Measurements from ENCODE around the gene NTN1.

The NTN1 gene

GRCh38 chr17:9209347-9209746 lies 188.0 kb downstream of the NTN1 start:
- Histone ChIP-seq H2AFZ (ENCODE audit: low read length) (no peak overlapping the region), H4K20me1 (ENCODE audit: insufficient read depth, low read length) (no peaks in the 10 kb centered on the region), H3K36me3 (ENCODE audit: insufficient read depth, low read length) (no peaks in the 10 kb centered on the region), H3F3A (ENCODE audit: insufficient read depth, low read length) (no peaks in the 10 kb centered on the region), H3K9me2 (ENCODE audit: low read depth, low read length) (no peaks in the 10 kb centered on the region), H3K4me2 (ENCODE audit: low read length) (no peak overlapping the region), H3K9me3 (ENCODE audit: low read length) (no peaks in the 10 kb centered on the region), H3K9ac (ENCODE audit: low read length) (no peak overlapping the region), H3K4me1 (ENCODE audit: insufficient read depth, low read length, severe bottlenecking) (no peaks in the 10 kb centered on the region), H3K27ac (ENCODE audit: low read depth, low read length, poor library complexity, severe bottlenecking) (no peak overlapping the region), H3K4me3 (ENCODE audit: low read depth, low read length, poor library complexity, severe bottlenecking) (no peak overlapping the region), H3K27me3 (ENCODE audit: insufficient read depth, low read length) (0 out of 2 replicates have a peak, but pooled peaks cover 4% of the 10 kb centered on the region), H3K79me2 (ENCODE audit: insufficient read depth, low read length) (no peaks in the 10 kb centered on the region)
- TF ChIP-seq EZH2 (IDR thresholded peaks at IDR 0.05; ENCODE audit: borderline replicate concordance, low read length), result no peak
- TF ChIP-seq, protein P1, sequence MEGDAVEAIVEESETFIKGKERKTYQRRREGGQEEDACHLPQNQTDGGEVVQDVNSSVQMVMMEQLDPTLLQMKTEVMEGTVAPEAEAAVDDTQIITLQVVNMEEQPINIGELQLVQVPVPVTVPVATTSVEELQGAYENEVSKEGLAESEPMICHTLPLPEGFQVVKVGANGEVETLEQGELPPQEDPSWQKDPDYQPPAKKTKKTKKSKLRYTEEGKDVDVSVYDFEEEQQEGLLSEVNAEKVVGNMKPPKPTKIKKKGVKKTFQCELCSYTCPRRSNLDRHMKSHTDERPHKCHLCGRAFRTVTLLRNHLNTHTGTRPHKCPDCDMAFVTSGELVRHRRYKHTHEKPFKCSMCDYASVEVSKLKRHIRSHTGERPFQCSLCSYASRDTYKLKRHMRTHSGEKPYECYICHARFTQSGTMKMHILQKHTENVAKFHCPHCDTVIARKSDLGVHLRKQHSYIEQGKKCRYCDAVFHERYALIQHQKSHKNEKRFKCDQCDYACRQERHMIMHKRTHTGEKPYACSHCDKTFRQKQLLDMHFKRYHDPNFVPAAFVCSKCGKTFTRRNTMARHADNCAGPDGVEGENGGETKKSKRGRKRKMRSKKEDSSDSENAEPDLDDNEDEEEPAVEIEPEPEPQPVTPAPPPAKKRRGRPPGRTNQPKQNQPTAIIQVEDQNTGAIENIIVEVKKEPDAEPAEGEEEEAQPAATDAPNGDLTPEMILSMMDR (IDR thresholded peaks at IDR 0.05; ENCODE audit: low read length), result no peak

GRCh38 chr17:9209781-9210370 lies 188.6 kb downstream of the NTN1 start:
- no peak overlapping the region for H3K27ac ChIP-seq (ENCODE audit: low read depth, low read length, poor library complexity, severe bottlenecking)
- TF ChIP-seq, protein P1 (IDR thresholded peaks at IDR 0.05; ENCODE audit: low read length), result no peak
- TF ChIP-seq EZH2 (IDR thresholded peaks at IDR 0.05; ENCODE audit: borderline replicate concordance, low read length), result no peak
- no peak overlapping the region for H3K9ac ChIP-seq (ENCODE audit: low read length)
- no peak overlapping the region for H3K4me2 ChIP-seq (ENCODE audit: low read length)
- H3K9me2 ChIP-seq (ENCODE audit: low read depth, low read length), result no peaks in the 10 kb centered on the region
- no peaks in the 10 kb centered on the region for H3K9me3 ChIP-seq (ENCODE audit: low read length)
- H3K27me3 ChIP-seq (ENCODE audit: insufficient read depth, low read length), result 0 out of 2 replicates have a peak, but pooled peaks cover 4% of the 10 kb centered on the region
- H3K36me3 ChIP-seq (ENCODE audit: insufficient read depth, low read length), result no peaks in the 10 kb centered on the region
- H3F3A ChIP-seq (ENCODE audit: insufficient read depth, low read length), result no peaks in the 10 kb centered on the region
- no peak overlapping the region for H3K4me3 ChIP-seq (ENCODE audit: low read depth, low read length, poor library complexity, severe bottlenecking)
- H4K20me1 ChIP-seq (ENCODE audit: insufficient read depth, low read length), result no peaks in the 10 kb centered on the region
- no peaks in the 10 kb centered on the region for H3K4me1 ChIP-seq (ENCODE audit: insufficient read depth, low read length, severe bottlenecking)
- no peaks in the 10 kb centered on the region for H3K79me2 ChIP-seq (ENCODE audit: insufficient read depth, low read length)
- H2AFZ ChIP-seq (ENCODE audit: low read length), result no peak overlapping the region

- Histone ChIP-seq H3K9me3 (ENCODE audit: low read length) (peaks cover 10% of the 10 kb centered on the region), H3K9me2 (ENCODE audit: low read depth, low read length) (no peaks in the 10 kb centered on the region), H3K4me3 (ENCODE audit: low read depth, low read length, poor library complexity, severe bottlenecking) (no peak overlapping the region), H3K4me2 (ENCODE audit: low read length) (no peak overlapping the region), H3K4me1 (ENCODE audit: insufficient read depth, low read length, severe bottlenecking) (no peaks in the 10 kb centered on the region), H3K9ac (ENCODE audit: low read length) (no peak overlapping the region), H3F3A (ENCODE audit: insufficient read depth, low read length) (no peaks in the 10 kb centered on the region), H3K27me3 (ENCODE audit: insufficient read depth, low read length) (no peaks in the 10 kb centered on the region), H3K36me3 (ENCODE audit: insufficient read depth, low read length) (no peaks in the 10 kb centered on the region; the same call in 1 of the 2 replicates), H4K20me1 (ENCODE audit: insufficient read depth, low read length) (no peaks in the 10 kb centered on the region), H3K79me2 (ENCODE audit: insufficient read depth, low read length) (no peaks in the 10 kb centered on the region), H3K27ac (ENCODE audit: low read depth, low read length, poor library complexity, severe bottlenecking) (no peak overlapping the region), H2AFZ (ENCODE audit: low read length) (no peak overlapping the region)
- no peak for TF ChIP-seq EZH2 (IDR thresholded peaks at IDR 0.05; ENCODE audit: borderline replicate concordance, low read length)
- TF ChIP-seq, protein P1 (IDR thresholded peaks at IDR 0.05; ENCODE audit: low read length), result no peak
Measured at GRCh38 chr17:9211133-9211765, 189.9 kb downstream of the NTN1 start.

All from OCI-LY1 (cell line).